A673 (cell line): ENCODE measurements around the gene SHISAL1.

Experiments
- EZH2 ChIP-seq: fragments of 200-600 bp; sonication (generic); IDR thresholded peaks from 2 replicates; pipeline ENCODE4 v1.6.1; 2017; ENCODE audit warnings: borderline replicate concordance, low read depth, mild to moderate bottlenecking, mixed read lengths, antibody characterized with exemption, low read length; ENCODE audit not compliant: poor library complexity, severe bottlenecking
- TF ChIP-seq, protein P1 (sequence below): fragments of 300-800, 200-600 bp; sonication (generic); conservative IDR thresholded peaks from 2 replicates; pipeline ENCODE4 v1.5.1; 2017; ENCODE audit warnings: low read depth, mild to moderate bottlenecking, antibody characterized with exemption, low read length, moderate library complexity, mixed read lengths

DNA sequence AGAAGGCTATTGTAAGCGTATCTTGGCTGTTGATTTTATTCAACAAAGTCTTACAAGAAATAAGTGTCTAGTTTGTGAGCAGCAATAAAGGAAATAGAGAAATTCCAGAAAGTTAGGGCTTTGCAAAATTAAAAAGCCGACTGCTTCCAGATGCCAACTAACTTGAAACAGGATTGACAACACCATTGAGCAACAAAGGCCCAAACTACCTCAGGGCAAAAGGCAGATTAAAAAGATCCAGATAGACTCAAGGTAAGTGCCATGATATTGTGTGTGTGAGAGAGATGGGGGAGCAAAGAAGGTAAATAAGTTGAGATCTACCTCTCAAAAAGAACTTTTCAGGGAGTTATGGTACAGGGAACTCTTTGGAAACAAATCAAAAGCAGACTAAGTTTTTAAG lies 82.9 kb downstream of the SHISAL1 start:
- TF ChIP-seq, protein P1, sequence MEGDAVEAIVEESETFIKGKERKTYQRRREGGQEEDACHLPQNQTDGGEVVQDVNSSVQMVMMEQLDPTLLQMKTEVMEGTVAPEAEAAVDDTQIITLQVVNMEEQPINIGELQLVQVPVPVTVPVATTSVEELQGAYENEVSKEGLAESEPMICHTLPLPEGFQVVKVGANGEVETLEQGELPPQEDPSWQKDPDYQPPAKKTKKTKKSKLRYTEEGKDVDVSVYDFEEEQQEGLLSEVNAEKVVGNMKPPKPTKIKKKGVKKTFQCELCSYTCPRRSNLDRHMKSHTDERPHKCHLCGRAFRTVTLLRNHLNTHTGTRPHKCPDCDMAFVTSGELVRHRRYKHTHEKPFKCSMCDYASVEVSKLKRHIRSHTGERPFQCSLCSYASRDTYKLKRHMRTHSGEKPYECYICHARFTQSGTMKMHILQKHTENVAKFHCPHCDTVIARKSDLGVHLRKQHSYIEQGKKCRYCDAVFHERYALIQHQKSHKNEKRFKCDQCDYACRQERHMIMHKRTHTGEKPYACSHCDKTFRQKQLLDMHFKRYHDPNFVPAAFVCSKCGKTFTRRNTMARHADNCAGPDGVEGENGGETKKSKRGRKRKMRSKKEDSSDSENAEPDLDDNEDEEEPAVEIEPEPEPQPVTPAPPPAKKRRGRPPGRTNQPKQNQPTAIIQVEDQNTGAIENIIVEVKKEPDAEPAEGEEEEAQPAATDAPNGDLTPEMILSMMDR = no peak
- no peak for TF ChIP-seq EZH2
